Measurements from ENCODE around the gene UBE2E2.

DNA sequence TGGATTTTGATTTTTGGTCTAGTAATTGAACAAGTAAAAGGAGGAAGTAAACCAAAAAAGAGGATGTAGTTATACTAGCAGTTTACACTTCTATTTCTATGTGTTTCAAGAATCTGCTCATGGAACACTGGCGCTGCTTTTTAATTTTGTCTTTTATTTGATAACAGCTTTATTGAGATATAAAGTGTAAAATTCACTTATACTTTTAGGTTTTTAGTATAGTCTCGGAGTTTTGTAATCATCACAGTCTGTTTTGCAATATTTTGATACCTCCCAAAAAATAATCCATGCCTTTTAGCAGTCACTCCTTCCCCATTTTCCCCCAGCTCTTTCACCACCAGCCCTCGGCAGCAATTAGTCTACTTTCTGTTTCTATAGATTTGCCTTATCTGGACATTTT lies 18.0 kb downstream of the UBE2E2 start:
- TF ChIP-seq, protein P1, sequence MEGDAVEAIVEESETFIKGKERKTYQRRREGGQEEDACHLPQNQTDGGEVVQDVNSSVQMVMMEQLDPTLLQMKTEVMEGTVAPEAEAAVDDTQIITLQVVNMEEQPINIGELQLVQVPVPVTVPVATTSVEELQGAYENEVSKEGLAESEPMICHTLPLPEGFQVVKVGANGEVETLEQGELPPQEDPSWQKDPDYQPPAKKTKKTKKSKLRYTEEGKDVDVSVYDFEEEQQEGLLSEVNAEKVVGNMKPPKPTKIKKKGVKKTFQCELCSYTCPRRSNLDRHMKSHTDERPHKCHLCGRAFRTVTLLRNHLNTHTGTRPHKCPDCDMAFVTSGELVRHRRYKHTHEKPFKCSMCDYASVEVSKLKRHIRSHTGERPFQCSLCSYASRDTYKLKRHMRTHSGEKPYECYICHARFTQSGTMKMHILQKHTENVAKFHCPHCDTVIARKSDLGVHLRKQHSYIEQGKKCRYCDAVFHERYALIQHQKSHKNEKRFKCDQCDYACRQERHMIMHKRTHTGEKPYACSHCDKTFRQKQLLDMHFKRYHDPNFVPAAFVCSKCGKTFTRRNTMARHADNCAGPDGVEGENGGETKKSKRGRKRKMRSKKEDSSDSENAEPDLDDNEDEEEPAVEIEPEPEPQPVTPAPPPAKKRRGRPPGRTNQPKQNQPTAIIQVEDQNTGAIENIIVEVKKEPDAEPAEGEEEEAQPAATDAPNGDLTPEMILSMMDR (IDR thresholded peaks at IDR 0.05 in 4 of 5, conservative IDR thresholded peaks at IDR 0.05 in 1 of 5), result no peak
- no peak for TF ChIP-seq POLR2A (IDR thresholded peaks at IDR 0.05)

Data from gastrocnemius medialis (tissue), 4 donors.